ENCODE data around the gene RFC5.

The RFC5 gene, protein sequence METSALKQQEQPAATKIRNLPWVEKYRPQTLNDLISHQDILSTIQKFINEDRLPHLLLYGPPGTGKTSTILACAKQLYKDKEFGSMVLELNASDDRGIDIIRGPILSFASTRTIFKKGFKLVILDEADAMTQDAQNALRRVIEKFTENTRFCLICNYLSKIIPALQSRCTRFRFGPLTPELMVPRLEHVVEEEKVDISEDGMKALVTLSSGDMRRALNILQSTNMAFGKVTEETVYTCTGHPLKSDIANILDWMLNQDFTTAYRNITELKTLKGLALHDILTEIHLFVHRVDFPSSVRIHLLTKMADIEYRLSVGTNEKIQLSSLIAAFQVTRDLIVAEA

DNA sequence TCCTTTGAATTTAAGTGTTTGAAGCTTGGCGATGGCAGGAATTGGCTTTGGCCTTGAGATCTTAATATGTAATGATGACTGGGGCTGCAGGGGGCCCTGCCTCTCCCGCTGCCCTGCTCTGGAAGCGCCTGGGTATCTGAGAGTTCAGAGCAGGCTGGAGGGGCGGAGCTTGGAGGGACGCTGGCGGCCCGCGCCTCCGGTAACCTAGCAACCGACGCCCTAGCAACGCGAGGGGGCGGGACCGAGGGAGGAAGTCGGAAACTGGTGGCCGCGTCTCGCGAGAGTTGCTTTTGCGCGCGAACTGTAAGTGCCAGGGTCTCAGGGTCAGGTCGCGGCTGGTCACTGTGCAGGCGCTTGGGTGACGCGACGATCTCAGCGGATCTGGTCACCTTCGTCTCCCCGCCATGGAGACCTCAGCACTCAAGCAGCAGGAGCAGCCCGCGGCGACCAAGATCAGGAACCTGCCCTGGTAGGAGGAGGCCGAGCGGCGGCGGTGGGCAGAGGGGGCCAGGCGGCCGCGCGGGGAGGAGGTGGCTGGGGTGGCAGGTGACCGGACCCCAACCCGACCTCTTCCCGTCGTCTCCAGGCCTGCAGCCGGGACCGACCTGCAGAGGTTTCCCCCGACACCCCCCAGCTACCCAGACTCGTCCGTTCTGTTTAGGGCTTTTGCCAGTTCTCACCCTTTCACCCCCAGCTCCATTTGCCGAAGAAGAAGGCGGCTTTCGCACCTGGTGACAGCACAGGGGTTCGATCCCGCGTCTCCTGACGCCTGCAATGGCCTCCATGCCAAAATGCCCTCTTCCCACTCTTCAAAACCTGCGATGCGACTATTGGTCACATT lies at the start of gene RFC5:
Gene RFC5 (plus strand): TSS at position 280 of the 841 bp plus-strand sequence. CDS start 125 bp downstream, at position 405.
- DNase-seq: peak; percentile 98

DNA sequence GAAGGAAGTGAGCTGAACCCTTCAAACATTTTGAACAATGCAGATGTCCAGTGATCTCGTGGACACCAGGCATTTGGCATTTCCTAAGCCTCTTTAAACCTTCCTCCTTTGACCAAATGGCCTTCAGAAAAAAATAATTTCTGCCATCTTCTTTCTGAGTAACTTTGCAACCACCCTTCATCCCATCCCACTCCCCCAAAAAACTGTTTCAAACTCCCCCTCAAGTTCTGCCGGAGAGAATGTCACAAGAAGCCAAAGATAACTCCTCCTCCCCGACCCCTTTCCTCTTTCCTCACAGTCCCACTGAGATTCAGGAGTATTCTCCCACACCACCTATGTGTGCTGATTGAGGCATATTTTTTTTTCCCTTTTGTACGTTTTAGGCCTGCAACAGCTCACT lies 49.5 kb upstream of the RFC5 start:
- DNase-seq: no peak

DNA sequence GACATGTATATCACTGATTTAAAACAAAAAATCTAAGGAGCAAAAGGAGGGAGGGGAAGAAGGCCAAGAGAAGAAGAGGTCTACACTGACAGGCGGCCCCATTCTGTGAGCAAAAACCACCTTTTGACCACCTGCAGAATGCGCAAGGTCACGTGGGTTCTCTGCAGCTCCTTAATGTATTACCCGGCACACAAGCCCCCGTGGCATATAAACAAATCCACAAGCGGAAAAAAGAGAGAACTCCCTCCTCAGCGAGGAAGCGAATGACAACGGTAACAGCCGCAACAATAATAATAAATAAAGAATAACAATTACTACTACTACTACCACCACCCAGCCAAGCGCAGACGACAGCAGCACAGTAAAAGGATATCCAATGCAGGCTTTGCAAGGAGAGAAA lies 49.0 kb upstream of the RFC5 start:
- no peak for DNase-seq

DNA sequence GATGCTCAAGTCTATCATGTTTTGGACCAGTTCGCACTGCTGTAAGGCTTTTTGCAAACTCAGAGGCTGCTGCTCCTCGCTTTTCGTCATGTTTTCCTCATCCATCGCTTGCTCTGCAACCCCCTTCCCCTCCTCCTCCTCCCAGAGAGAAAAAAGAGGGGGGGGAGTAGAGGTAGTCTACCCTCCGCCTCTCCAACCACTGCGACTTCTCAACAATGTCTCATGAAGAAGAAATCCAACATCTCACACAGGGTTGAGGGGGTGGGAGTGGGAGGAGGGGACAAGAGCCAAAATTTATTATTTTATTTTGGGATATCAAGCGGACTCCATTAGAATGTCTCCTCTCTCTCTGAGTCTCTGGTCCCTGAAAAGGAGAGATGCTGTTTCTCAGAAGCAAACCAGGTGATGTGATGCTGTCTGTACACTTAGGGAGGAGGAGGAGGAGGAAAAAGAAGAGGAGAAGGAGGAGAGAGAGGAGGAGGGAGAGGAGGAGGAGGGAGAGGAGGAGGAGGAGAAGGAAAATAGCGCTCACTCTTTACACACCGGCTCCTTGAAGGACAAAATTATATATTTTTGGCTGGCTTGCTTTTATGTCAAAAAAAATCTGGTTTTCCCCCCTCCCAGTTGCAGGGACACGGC lies 48.2 kb upstream of the RFC5 start:
- DNase-seq: no peak

- peak; percentile 53 for DNase-seq
These were observed 47.5 kb upstream of the RFC5 start, which contains the start of gene KSR2 for GRCh38 chr12:117968826-117969659. Gene KSR2, minus strand, starts transcription at chr12:117968990. Its CDS starts 735 bp downstream, at chr12:117968255.

DNA sequence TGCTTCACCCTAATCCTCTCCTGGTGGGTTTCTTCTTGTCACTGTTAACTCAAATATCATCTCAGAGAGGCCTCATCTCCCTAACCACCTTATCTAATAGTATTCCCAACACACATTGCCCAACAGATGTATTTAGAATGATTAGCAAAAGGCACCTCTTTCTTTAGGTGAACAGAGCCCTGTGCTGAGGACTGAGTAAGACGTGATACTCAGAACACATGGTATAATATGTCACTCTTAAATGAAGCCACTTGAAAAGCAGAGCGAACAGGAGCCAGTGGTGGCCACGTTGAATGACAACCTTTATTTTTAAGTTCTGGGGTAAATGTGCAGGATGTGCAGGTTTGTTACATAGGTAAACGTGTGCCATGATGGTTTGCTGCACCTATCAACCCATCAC lies 46.2 kb upstream of the RFC5 start:
- no peak for DNase-seq

DNA sequence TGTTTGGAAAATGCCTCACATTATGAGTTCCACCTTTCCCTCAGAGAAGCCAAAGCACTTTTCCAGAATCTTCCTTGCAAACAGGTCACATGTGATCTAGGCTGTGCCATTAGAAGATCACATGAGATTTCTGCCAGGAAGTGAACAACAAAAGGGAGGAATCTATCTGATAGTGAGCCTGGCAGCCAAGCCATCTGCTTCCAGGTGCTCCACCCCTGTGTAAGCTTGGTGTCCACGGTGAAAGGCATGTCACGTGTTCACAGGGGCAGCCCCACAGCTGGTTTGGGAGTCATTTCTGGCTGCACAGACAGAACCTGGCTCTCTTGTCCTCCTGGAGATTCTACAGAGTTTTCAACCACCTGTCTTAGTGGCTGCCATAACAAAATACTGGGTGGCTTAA lies 44.2 kb upstream of the RFC5 start:
- DNase-seq: no peak

- DNase-seq: no peak
These were observed 41.5 kb upstream of the RFC5 start for GRCh38 chr12:117975006-117975405.

DNA sequence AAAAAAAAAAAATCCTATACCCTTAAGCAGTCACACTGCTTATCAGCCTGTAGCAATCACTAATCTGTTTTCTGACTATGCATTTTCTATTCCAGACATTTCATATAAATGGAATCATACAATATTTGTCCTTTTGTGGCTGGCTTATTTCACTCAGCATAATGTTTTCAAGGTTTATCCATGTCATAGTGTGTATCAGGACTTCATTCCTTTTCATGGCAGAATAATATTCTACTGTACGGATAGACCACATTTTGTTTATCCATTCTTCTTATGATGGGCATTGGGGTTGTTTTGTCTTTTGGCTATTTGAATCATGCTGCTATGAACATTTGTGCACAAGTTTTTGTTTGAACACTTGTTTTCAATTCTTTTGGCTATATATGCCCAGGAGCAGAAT lies 39.1 kb upstream of the RFC5 start:
- DNase-seq: no peak

DNA sequence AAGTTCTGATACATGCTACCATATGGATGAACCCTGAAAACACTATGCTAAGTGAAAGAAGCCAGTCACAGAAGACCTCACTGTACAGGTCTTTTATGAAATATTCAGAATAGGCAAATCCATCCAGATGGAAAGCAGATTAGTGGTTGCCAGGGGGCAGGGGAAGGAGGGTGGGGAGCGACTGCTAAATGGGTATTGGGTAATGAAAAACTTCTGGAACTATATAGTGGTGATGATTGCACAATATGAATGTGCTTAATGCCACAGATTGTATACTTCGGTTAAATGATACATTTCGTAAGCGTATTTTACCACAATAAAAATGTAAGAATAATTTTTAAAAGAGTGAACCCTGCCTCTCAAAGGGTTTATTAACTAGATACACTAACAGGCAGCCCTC lies 35.9 kb upstream of the RFC5 start:
- no peak for DNase-seq

GRCh38 chr12:117981267-117981666 lies 35.2 kb upstream of the RFC5 start:
- DNase-seq: no peak

DNA sequence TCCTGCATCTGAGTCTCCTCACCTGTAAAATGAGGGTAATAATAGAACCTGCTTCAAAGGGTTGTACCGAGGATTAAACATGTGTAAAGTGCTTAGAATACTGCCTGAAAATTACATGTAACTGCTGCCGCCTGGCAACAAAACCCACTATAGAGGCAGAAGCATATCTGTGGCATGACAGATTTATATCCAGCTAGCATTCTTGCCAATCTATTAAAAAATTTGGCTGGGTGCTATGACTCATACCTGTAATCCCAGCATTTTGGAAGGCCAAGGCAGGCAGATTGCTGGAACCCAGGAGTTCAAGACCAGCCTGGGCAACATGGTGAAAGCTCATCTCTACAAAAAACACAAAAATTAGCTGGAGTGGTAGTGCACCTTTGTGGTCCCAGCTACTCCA lies 31.3 kb upstream of the RFC5 start:
- DNase-seq: no peak

DNA sequence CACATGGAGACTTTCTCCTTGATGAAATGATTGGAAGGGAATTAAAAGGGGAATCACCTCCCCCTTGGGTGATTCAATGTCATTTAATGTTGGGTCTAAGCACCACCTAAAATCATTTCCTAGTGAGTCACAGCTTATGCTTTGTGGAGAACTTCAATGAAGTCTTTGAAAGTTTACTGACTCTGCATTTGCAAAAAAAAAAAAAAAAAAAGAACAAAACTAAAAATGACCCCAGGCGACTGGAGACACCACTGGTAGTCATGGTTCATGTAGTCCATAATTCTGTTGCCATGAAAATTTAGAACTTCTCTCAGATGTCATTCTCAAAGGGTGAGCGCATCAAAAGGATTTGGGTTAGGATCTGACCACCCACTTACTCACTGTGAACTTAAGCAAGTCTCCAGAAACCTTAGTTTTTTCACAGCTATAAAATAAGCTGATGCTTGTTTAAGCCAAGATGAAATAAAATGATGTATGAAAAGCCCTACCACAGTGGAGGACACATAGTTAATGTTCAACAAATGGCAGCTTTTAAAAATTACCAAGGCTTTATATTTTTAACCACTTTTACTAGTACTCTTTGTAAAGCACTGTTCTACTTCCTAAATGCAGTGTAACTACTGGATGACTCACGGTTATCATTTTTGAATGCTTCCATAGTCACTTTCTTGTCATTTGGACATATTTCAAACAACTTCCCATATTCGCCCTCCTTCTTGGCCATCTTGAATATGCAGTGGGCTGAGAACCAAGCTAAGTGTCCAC lies 29.6 kb upstream of the RFC5 start:
- no peak for DNase-seq

- no peak for DNase-seq
These were observed 21.7 kb upstream of the RFC5 start for GRCh38 chr12:117994551-117995438.

DNA sequence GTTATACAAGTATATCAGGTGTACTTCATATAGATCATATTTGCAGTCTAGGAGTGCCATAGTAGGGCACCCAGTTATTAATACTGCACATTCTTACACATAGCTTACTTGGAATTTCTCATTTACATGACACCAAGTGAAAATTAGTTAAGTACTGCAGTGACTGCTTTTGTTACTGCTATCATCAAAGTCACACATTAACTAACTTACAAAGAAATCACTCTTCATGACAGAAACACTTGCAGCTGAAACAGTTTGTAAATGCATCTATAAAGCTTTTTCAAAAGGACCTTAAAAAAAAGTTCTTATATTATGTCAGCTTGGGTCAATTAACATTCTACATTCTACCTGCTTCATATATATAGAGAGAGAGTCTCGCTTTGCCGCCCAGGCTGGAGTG lies 17.8 kb upstream of the RFC5 start:
- no peak for DNase-seq

GRCh38 chr12:117999806-118000205 lies 16.7 kb upstream of the RFC5 start:
- DNase-seq: peak; percentile 16

- DNase-seq: no peak
These were observed 5.6 kb upstream of the RFC5 start for GRCh38 chr12:118010903-118011302.

DNA sequence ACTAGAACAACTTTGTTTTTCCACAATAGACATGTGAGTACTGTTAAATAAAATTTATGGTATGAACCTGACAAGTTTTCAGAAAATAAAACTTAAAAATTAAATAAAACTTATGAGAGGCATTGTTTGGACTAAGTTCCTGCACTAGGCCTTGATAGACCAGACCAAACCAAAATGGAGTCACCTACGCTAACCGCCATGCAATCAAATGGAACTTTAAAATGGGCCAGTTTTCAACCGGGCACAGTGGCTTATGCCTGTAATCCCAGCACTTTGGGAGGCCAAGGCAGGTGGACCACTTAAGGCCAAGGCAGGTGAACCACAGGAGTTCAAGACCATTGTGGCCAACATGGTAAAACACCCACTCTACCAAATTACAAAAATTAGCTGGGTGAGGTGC lies 5.1 kb upstream of the RFC5 start:
- DNase-seq: no peak

GRCh38 chr12:118011961-118012360 lies 4.5 kb upstream of the RFC5 start:
- DNase-seq: no peak

DNA sequence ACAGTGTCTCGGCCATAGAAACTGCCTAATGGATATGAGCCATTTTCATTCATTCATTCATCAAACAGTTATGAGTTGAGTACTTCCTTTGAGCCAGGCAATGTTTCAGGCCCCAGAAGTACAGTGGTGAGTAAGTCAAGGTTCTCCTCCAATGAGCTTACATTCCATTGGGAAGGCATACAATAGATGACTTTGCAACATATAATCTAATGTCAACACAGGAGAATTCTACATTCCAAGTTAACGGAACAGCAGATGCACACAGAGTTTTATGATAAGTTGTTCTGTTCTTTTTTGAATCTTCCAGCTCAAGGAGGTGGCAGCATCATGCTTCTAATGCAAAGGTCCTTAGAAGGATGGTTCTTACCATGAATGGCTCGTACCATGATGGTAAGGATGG lies 3.2 kb upstream of the RFC5 start:
- DNase-seq: no peak

GRCh38 chr12:118015306-118015705 lies 1.2 kb upstream of the RFC5 start:
- DNase-seq: no peak
